ENCODE measurements around the gene ERGIC3.

ERGIC3 gene

GRCh38 chr20:35499271-35499670, 42.6 kb upstream of the ERGIC3 start:
- Histone ChIP-seq H3K36me3 (ENCODE audit: control insufficient read depth, insufficient read depth, low read length) (peaks cover 8% of the 10 kb centered on the region), H3K79me2 (ENCODE audit: control insufficient read depth, insufficient read depth, low read length) (no peaks in the 10 kb centered on the region), H3K4ac (ENCODE audit: low read depth, low read length) (no peak overlapping the region), H3K23ac (ENCODE audit: low read length) (no peak overlapping the region), H3K4me3 (ENCODE audit: low read length) (no peak overlapping the region), H2BK5ac (ENCODE audit: low read length) (no peak overlapping the region), H4K5ac (ENCODE audit: low read length) (no peak overlapping the region), H3K27ac (ENCODE audit: low read depth, low read length) (no peak overlapping the region), H3K4me2 (ENCODE audit: low read length) (no peak overlapping the region), H2BK120ac (ENCODE audit: low read depth, low read length) (no peak overlapping the region), H3K27me3 (ENCODE audit: insufficient read depth, low read length, poor library complexity) (no peaks in the 10 kb centered on the region), H2AK5ac (ENCODE audit: low read length) (no peak overlapping the region), H3K9ac (ENCODE audit: low read length) (no peak overlapping the region), H2BK15ac (replicated peaks; ENCODE audit: low read depth) (no peak overlapping the region), H4K8ac (ENCODE audit: low read depth, low read length) (no peak overlapping the region), H3K56ac (ENCODE audit: low read length) (no peak overlapping the region), H3K79me1 (ENCODE audit: low read length) (no peaks in the 10 kb centered on the region), H3K4me1 (ENCODE audit: control insufficient read depth, low read depth, low read length) (no peaks in the 10 kb centered on the region), H3K18ac (ENCODE audit: low read length) (no peak overlapping the region)
- DNase-seq: no peak
- WGBS (ENCODE audit: extremely low coverage, insufficient coverage, low lambda C conversion rate): no CpG with 5 or more reads among the region's 1 CpG

DNA sequence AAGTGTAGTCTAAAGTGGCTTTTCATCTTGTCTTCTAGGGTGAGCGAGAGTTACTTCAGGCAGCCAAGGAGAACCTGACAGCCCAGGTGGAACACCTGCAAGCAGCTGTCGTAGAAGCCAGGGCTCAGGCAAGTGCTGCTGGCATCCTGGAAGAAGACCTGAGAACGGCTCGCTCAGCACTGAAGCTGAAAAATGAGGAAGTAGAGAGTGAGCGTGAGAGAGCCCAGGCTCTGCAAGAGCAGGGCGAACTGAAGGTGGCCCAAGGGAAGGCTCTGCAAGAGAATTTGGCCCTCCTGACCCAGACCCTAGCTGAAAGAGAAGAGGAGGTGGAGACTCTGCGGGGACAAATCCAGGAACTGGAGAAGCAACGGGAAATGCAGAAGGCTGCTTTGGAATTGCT, 39.5 kb upstream of the ERGIC3 start:
- Histone ChIP-seq H2BK15ac (replicated peaks; ENCODE audit: low read depth) (no peak overlapping the region), H3K56ac (ENCODE audit: low read length) (no peak overlapping the region), H3K4me3 (ENCODE audit: low read length) (no peak overlapping the region), H3K9ac (ENCODE audit: low read length) (no peak overlapping the region), H3K18ac (ENCODE audit: low read length) (no peak overlapping the region), H2BK120ac (ENCODE audit: low read depth, low read length) (no peak overlapping the region), H3K79me1 (ENCODE audit: low read length) (no peaks in the 10 kb centered on the region), H4K5ac (ENCODE audit: low read length) (no peak overlapping the region), H3K27me3 (ENCODE audit: insufficient read depth, low read length, poor library complexity) (no peaks in the 10 kb centered on the region), H3K23ac (ENCODE audit: low read length) (no peak overlapping the region), H3K4ac (ENCODE audit: low read depth, low read length) (no peak overlapping the region), H3K4me1 (ENCODE audit: control insufficient read depth, low read depth, low read length) (no peaks in the 10 kb centered on the region), H4K8ac (ENCODE audit: low read depth, low read length) (no peak overlapping the region), H3K79me2 (ENCODE audit: control insufficient read depth, insufficient read depth, low read length) (no peaks in the 10 kb centered on the region), H3K27ac (ENCODE audit: low read depth, low read length) (no peak overlapping the region), H2BK5ac (ENCODE audit: low read length) (no peak overlapping the region), H2AK5ac (ENCODE audit: low read length) (no peak overlapping the region), H3K4me2 (ENCODE audit: low read length) (no peak overlapping the region), H3K36me3 (ENCODE audit: control insufficient read depth, insufficient read depth, low read length) (peaks cover 9% of the 10 kb centered on the region)
- DNase-seq: no peak
- no CpG with 5 or more reads among the region's 8 CpGs for WGBS (ENCODE audit: extremely low coverage, insufficient coverage, low lambda C conversion rate)

DNA sequence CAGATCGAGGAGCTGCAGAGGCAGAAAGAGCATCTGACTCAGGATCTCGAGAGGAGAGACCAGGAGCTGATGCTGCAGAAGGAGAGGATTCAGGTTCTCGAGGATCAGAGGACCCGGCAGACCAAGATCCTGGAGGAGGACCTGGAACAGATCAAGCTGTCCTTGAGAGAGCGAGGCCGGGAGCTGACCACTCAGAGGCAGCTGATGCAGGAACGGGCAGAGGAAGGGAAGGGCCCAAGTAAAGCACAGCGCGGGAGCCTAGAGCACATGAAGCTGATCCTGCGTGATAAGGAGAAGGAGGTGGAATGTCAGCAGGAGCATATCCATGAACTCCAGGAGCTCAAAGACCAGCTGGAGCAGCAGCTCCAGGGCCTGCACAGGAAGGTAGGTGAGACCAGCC, 38.6 kb upstream of the ERGIC3 start:
- no peak overlapping the region for H3K4me2 ChIP-seq (ENCODE audit: low read length)
- no peak overlapping the region for H3K9ac ChIP-seq (ENCODE audit: low read length)
- no peak overlapping the region for H2BK15ac ChIP-seq (replicated peaks; ENCODE audit: low read depth)
- H3K36me3 ChIP-seq (ENCODE audit: control insufficient read depth, insufficient read depth, low read length): peaks cover 9% of the 10 kb centered on the region
- H3K27ac ChIP-seq (ENCODE audit: low read depth, low read length): no peak overlapping the region
- no peak for DNase-seq
- no peak overlapping the region for H3K23ac ChIP-seq (ENCODE audit: low read length)
- H3K4me1 ChIP-seq (ENCODE audit: control insufficient read depth, low read depth, low read length): no peaks in the 10 kb centered on the region
- no peak overlapping the region for H2BK120ac ChIP-seq (ENCODE audit: low read depth, low read length)
- H4K8ac ChIP-seq (ENCODE audit: low read depth, low read length): no peak overlapping the region
- no peaks in the 10 kb centered on the region for H3K79me1 ChIP-seq (ENCODE audit: low read length)
- H3K4me3 ChIP-seq (ENCODE audit: low read length): no peak overlapping the region
- no peak overlapping the region for H4K5ac ChIP-seq (ENCODE audit: low read length)
- no peak overlapping the region for H3K56ac ChIP-seq (ENCODE audit: low read length)
- H3K18ac ChIP-seq (ENCODE audit: low read length): no peak overlapping the region
- H3K79me2 ChIP-seq (ENCODE audit: control insufficient read depth, insufficient read depth, low read length): no peaks in the 10 kb centered on the region
- no peak overlapping the region for H2BK5ac ChIP-seq (ENCODE audit: low read length)
- WGBS (ENCODE audit: extremely low coverage, insufficient coverage, low lambda C conversion rate): no CpG with 5 or more reads among the region's 10 CpGs
- no peaks in the 10 kb centered on the region for H3K27me3 ChIP-seq (ENCODE audit: insufficient read depth, low read length, poor library complexity)
- H2AK5ac ChIP-seq (ENCODE audit: low read length): no peak overlapping the region
- H3K4ac ChIP-seq (ENCODE audit: low read depth, low read length): no peak overlapping the region

- peaks cover 9% of the 10 kb centered on the region for H3K36me3 ChIP-seq (ENCODE audit: control insufficient read depth, insufficient read depth, low read length)
- H3K79me2 ChIP-seq (ENCODE audit: control insufficient read depth, insufficient read depth, low read length): no peaks in the 10 kb centered on the region
- H3K4me1 ChIP-seq (ENCODE audit: control insufficient read depth, low read depth, low read length): no peaks in the 10 kb centered on the region
- no peak overlapping the region for H2BK15ac ChIP-seq (replicated peaks; ENCODE audit: low read depth)
- H3K4ac ChIP-seq (ENCODE audit: low read depth, low read length): no peak overlapping the region
- H3K27me3 ChIP-seq (ENCODE audit: insufficient read depth, low read length, poor library complexity): no peaks in the 10 kb centered on the region
- no peak overlapping the region for H4K8ac ChIP-seq (ENCODE audit: low read depth, low read length)
- no peak overlapping the region for H2BK120ac ChIP-seq (ENCODE audit: low read depth, low read length)
- no peak overlapping the region for H2BK5ac ChIP-seq (ENCODE audit: low read length)
- H3K56ac ChIP-seq (ENCODE audit: low read length): no peak overlapping the region
- no peak overlapping the region for H3K4me3 ChIP-seq (ENCODE audit: low read length)
- no peak overlapping the region for H2AK5ac ChIP-seq (ENCODE audit: low read length)
- H4K5ac ChIP-seq (ENCODE audit: low read length): no peak overlapping the region
- H3K27ac ChIP-seq (ENCODE audit: low read depth, low read length): no peak overlapping the region
- H3K9ac ChIP-seq (ENCODE audit: low read length): no peak overlapping the region
- H3K23ac ChIP-seq (ENCODE audit: low read length): no peak overlapping the region
- no peak overlapping the region for H3K18ac ChIP-seq (ENCODE audit: low read length)
- no peak overlapping the region for H3K4me2 ChIP-seq (ENCODE audit: low read length)
- DNase-seq: no peak
- WGBS (ENCODE audit: extremely low coverage, insufficient coverage, low lambda C conversion rate): no CpG with 5 or more reads among the region's 16 CpGs
- H3K79me1 ChIP-seq (ENCODE audit: low read length): no peaks in the 10 kb centered on the region
Observed at GRCh38 chr20:35503841-35504561, 37.9 kb upstream of the ERGIC3 start.

- H3K4me1 ChIP-seq (ENCODE audit: control insufficient read depth, low read depth, low read length): no peaks in the 10 kb centered on the region
- H3K4me2 ChIP-seq (ENCODE audit: low read length): no peak overlapping the region
- H3K36me3 ChIP-seq (ENCODE audit: control insufficient read depth, insufficient read depth, low read length): peaks cover 7% of the 10 kb centered on the region
- H2AK5ac ChIP-seq (ENCODE audit: low read length): no peak overlapping the region
- no peak for DNase-seq
- H3K56ac ChIP-seq (ENCODE audit: low read length): no peak overlapping the region
- no peaks in the 10 kb centered on the region for H3K79me2 ChIP-seq (ENCODE audit: control insufficient read depth, insufficient read depth, low read length)
- no peak overlapping the region for H4K8ac ChIP-seq (ENCODE audit: low read depth, low read length)
- no peak overlapping the region for H3K18ac ChIP-seq (ENCODE audit: low read length)
- H3K27ac ChIP-seq (ENCODE audit: low read depth, low read length): no peak overlapping the region
- H2BK120ac ChIP-seq (ENCODE audit: low read depth, low read length): no peak overlapping the region
- H2BK5ac ChIP-seq (ENCODE audit: low read length): no peak overlapping the region
- H3K23ac ChIP-seq (ENCODE audit: low read length): no peak overlapping the region
- H3K9ac ChIP-seq (ENCODE audit: low read length): no peak overlapping the region
- H2BK15ac ChIP-seq (replicated peaks; ENCODE audit: low read depth): no peak overlapping the region
- WGBS (ENCODE audit: extremely low coverage, insufficient coverage, low lambda C conversion rate): no CpG with 5 or more reads among the region's 5 CpGs
- no peak overlapping the region for H3K4me3 ChIP-seq (ENCODE audit: low read length)
- H3K27me3 ChIP-seq (ENCODE audit: insufficient read depth, low read length, poor library complexity): no peaks in the 10 kb centered on the region
- no peak overlapping the region for H3K4ac ChIP-seq (ENCODE audit: low read depth, low read length)
- no peak overlapping the region for H4K5ac ChIP-seq (ENCODE audit: low read length)
- H3K79me1 ChIP-seq (ENCODE audit: low read length): no peaks in the 10 kb centered on the region
Observed at GRCh38 chr20:35504751-35505150, 37.1 kb upstream of the ERGIC3 start.

- H3K4ac ChIP-seq (ENCODE audit: low read depth, low read length): no peak overlapping the region
- H3K36me3 ChIP-seq (ENCODE audit: control insufficient read depth, insufficient read depth, low read length): peaks cover 9% of the 10 kb centered on the region
- H3K23ac ChIP-seq (ENCODE audit: low read length): no peak overlapping the region
- H3K4me2 ChIP-seq (ENCODE audit: low read length): no peak overlapping the region
- H4K8ac ChIP-seq (ENCODE audit: low read depth, low read length): no peak overlapping the region
- no peak overlapping the region for H3K4me3 ChIP-seq (ENCODE audit: low read length)
- no peak overlapping the region for H2BK15ac ChIP-seq (replicated peaks; ENCODE audit: low read depth)
- no peak overlapping the region for H2AK5ac ChIP-seq (ENCODE audit: low read length)
- H3K27me3 ChIP-seq (ENCODE audit: insufficient read depth, low read length, poor library complexity): no peaks in the 10 kb centered on the region
- no peaks in the 10 kb centered on the region for H3K79me1 ChIP-seq (ENCODE audit: low read length)
- H3K79me2 ChIP-seq (ENCODE audit: control insufficient read depth, insufficient read depth, low read length): no peaks in the 10 kb centered on the region
- no peak overlapping the region for H2BK5ac ChIP-seq (ENCODE audit: low read length)
- no peaks in the 10 kb centered on the region for H3K4me1 ChIP-seq (ENCODE audit: control insufficient read depth, low read depth, low read length)
- no peak overlapping the region for H4K5ac ChIP-seq (ENCODE audit: low read length)
- H3K56ac ChIP-seq (ENCODE audit: low read length): no peak overlapping the region
- H2BK120ac ChIP-seq (ENCODE audit: low read depth, low read length): no peak overlapping the region
- H3K27ac ChIP-seq (ENCODE audit: low read depth, low read length): no peak overlapping the region
- WGBS (ENCODE audit: extremely low coverage, insufficient coverage, low lambda C conversion rate): no CpG with 5 or more reads among the region's 3 CpGs
- no peak overlapping the region for H3K9ac ChIP-seq (ENCODE audit: low read length)
- DNase-seq: no peak
- no peak overlapping the region for H3K18ac ChIP-seq (ENCODE audit: low read length)
Observed at GRCh38 chr20:35506179-35506578, 35.7 kb upstream of the ERGIC3 start.
